ENCODE measurements around the gene DAPK3. TPM values are rescaled to one million over a fixed set of nuclear protein-coding genes. Genes with fewer than 3 reads are reported as not detected.
"Not testable (repeated sequence)": the region's sequence is repeated elsewhere in the genome, so short reads cannot be mapped to it uniquely, and the experiment has no call there.

The DAPK3 gene
- 165 and 166 TPM in 2 replicates for total RNA-seq

DNA sequence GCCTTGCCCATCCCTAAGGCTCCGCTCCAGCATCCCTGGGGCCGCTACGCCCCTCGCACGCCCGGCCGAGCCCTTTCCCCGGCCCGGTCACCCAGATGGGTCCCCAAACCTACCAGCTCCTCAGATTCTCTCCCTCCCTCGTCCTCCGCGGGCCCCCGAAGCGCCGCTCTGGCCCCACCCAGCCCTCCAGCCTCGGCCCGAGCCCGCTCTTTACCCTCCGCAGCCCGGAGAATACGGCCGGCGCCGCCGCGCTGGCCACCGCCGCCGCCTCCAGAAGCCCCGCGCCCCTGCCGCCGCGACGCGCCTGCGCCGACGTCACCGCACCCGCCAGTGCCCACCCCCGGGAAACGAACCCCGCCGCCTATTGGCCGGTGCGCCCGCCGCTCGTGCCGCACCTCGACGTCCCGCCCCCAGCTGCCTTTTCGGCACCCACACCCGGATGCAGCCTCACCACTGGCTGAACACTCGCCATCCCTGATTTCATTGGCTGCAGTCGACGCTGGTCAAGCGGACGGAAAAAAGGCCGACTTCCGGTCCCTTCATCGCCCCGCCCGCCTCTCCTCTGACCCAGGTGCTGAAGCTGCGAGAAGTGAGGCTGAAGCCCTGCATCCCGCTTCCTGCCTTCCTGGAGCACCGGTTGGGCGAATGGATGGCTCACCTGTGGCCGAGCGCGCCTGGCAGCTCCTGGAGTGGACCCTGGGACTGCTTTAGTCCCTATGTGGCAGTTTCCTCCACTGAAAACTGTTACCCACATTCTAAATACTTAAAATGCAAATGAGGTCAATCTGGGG, at the start of gene DAPK3:
TSS of gene DAPK3 (minus strand) at position 292 of the 791 bp plus-strand sequence. CDS start 1,364 bp downstream, outside the sequence.
- DNase-seq (ENCODE audit: low read depth, low spot score), result peak; percentile 93

DNA sequence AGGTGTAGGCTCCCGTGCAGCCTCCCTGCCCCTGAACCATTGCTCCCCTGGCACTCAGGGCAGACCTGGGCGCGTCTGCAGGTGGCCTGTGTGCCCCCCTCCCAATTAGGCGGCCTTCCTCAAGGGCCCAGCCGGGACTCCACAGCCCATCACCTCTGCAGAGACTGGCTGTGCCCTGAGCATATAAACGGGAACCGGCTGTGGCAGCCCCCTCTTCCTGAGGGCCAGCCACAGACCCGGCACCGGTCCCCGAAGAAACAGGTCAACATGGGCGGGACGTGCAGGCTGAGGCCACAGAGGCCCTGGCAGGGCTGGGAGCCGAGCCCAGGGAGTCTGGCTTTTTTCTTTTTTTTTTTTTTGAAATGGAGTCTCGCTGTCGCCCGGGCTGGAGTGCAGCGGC, 48.7 kb upstream of the DAPK3 start:
- no peak for DNase-seq (ENCODE audit: low read depth, low spot score)

DNA sequence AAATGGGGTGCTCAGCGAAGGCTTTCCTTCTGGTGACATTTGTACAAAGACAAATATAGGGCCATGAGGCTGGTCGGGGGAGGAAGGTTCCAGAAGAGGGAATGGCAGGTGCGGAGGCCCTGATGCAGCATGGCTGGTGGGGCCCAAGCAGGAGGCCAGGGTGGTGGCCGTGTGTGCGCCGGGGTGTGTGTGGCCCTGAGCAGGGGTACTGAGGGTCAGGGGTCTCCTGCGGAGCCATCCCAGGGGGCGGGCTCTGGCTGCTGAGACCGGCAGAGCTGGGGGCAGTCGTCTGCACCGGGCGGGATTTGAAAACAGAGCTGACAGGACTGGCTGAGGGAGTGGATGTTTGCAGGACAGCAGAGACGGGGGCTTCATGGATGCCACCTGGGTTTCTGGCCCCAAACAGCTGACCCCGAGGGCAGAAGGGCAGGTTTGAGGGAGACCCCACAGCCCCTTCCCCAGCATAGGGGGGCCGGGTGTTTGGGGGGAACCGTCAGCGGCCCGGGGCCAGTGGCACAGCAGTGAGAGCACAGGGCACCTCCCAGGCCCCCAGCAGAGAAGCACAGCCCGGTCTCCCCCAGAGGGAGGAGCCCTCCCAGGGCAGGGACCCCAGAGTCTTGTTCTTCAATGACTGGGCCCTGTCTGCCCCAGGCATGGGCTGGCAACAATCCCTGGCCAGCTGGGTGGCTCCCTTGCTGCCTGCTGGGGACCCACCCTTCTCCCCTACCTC, 48.0 kb upstream of the DAPK3 start:
- no peak for DNase-seq (ENCODE audit: low read depth, low spot score)

DNA sequence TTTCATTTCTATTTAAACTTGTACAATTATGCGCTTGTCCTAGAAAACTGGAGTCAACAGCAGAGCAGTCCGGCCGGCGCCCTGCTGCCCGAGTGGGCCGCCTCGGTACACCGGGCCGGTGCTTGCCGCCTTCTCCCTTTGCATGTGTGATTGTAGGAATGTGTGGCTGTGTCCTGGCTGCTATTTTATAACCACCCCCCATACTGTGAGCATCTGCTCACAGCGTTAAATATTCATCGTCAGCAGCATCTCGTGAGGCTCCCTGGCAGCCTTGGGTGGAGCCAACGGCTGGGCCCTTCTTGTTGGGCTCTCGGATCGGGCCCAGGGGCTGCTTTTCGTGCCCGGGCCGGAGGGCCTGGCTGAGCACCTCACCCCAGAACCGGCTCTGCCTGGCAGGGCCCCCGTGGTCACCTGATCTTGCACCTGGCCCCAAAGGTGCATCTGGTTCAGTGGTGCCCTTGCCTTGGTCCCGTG, 47.3 kb upstream of the DAPK3 start:
- DNase-seq (ENCODE audit: low read depth, low spot score), result no peak

DNA sequence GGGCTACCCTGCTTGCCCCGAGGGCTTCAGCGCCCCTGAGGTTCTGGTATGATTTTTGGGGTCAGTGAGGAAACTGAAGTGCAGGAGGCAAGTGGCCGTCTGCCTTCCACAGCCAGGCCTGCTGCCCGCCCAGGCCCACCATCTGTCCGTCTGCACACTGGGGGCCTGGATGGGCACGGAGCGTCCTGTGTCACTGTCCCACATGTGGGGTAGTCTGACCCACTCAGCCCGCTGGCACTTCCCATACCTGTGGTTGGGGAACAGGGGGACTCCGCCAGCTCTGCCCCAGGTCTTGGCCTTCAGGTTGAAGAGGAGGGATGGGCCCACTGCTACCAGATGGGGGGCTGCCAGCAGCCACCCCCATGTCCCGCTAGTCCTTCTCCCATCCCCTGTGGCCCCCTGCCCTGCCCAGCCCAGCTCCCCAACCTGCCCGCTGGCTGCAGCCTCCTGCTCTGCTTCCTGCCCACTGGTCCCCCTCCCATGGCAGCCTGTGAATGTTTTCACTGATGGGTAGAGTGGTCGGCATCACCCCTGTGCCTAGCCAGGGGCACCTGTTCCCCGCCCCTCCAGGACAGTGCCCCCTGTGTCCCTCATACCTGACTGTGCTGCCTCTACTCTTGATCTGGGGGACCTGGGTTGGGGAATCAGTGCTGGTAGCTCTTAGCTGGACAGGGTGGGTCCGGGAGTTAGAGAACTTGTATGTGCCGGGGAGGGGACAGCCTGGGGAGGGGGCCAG, 46.2 kb upstream of the DAPK3 start:
- DNase-seq (ENCODE audit: low read depth, low spot score), result no peak

DNA sequence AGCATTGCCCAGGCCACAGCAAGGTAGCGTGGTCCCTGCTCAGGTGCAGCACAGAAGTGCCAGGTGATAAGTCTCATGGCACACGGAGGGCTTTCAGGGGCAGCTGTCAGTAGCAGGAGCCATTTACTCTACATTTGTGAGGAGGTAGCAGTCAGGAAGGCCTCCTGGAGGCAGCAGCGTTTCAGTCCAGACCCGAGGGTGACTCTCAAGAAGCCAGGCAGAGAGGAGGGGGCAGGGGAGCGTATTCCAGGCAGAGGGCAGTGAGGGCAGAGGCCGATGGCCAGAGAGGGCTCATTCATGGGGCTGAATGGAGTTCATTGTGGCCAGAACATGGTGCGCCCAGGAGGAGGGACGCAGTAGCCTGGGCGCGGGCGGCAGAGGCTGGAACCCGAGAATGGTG, 45.6 kb upstream of the DAPK3 start:
- DNase-seq (ENCODE audit: low read depth, low spot score), result no peak

DNA sequence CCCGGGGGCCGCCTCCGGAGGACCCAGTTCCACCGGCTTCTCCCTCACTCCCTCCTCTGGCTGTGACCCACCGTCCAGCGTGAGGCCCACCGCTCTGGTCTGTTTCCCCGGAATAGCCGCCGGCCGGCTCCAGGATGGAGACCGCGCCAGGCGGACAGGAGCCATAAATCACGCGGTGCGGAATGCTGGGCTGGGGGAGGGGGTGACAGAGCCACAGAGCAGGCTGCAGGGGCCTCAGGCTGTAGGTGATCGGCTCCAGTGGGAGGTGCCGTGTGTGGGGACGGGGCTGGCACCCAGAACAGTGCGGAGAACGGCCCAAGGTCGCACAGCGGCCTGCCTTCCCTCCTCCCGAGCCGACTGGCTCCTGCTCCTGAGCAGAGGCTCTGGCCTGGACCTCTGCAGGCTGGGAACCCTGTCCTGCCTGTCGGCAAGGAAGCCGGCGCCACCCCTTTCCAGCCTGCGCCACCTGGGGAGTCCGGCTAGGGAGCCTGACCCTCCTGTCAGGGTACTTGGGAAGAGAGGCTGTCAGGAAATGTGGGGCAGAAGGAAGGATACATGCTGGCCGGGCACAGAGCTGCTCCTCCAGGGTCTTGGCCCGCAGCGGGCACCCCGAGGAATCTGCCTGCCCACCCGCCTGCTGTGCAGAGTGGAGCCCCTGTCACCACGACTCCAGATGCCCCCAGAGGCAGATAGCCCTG, 45.0 kb upstream of the DAPK3 start:
- no peak for DNase-seq (ENCODE audit: low read depth, low spot score)

DNA sequence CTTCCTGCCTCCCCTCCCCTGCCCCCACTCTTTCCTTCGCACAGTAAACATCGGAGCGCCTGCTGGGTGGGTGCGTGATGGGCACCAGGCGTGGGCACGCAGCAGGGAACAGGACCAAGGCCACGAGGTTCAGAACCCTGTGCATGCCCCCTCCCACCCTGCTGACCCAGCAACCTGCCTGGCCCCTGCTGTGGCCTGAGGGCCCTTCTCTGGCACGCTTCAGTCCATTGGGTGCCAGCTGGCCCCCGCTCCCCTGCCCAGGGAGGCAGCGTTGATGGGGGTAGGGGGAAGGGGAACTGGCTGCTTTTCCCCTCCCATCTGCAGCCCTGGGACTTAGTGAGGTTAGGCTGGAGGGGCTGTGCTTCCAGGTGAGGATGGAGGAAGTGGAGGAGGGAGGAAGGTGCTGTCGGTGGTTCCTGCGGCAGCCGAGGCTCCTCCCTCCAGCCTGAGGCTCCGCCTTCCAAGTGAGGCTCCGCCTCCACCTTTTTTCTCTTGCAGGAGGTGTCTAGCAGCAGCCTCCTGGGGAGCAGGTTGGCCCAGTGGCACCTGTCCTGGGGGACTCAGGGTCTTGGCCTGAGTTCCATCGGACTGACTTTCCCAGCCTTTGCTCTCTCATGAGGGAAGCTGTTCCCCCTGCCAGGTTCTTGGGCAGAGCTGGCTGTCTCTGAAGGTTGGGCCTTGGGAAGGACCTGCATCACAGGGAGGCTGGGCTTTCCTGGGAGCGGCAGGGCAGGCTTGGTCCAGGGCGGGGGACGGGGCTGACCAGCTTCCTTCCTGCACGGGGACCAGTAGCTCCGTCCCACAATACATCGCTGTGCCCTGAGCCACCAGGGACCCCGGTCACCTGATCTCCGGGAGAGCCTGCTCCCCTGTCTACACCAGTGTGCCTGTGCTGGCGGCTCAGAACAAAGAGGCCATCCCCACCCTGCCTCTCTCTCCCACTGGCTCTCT, 43.9 kb upstream of the DAPK3 start:
- DNase-seq (ENCODE audit: low read depth, low spot score), result no peak

DNA sequence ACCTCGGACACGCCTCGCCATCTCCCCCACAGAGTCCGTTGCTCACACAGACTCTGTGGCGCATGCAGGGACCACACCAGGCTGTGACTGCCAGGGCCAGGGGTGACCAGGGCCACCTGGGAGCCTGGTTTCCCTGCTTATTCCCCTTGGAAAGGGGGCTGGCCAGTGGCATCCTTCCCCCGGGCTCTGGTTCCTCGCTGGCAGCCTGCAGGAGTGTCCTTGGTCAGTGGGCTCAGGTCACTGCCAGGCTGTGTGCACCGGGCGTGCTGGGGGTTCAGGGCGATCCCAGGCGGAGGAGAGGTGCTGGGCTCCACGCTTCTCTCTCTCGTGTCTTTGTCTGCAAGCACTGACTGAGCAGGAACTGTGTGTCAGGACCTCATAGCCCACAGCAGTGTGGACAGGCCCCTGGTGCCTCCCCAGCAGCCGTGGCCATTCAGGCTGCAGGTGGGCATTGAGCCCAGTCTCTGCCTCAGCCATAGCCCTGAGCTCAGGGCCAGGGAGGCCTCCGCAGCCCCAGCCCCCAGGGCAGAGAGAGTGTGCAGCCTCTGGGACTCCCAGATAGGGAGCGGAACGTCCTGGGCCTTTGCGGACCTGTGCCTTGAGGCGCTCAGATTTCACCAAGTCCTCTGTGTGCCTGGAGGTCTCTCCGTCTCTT, 43.1 kb upstream of the DAPK3 start:
- no peak for DNase-seq (ENCODE audit: low read depth, low spot score)

DNA sequence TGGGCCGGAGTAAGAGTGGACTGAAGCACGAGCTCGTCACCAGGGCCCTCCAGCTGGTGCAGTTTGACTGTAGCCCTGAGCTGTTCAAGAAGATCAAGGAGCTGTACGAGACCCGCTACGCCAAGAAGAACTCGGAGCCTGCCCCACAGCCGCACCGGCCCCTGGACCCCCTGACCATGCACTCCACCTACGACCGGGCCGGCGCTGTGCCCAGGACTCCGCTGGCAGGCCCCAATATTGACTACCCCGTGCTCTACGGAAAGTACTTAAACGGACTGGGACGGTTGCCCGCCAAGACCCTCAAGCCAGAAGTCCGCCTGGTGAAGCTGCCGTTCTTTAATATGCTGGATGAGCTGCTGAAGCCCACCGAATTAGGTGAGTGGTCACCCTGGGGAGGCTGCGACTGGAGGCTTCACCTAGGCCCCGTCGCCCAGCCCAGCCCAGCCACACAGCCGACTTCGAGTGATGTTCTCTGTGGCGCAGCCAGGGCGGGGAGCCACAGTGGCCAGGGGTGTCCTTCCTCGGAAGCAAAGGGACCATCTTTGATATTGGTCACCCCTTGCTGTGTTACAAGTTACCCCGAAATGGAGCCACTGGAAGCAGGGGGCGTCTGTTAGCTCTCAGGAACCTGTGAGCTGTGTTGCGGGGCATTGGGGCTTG, 42.2 kb upstream of the DAPK3 start:
- DNase-seq (ENCODE audit: low read depth, low spot score), result no peak

DNA sequence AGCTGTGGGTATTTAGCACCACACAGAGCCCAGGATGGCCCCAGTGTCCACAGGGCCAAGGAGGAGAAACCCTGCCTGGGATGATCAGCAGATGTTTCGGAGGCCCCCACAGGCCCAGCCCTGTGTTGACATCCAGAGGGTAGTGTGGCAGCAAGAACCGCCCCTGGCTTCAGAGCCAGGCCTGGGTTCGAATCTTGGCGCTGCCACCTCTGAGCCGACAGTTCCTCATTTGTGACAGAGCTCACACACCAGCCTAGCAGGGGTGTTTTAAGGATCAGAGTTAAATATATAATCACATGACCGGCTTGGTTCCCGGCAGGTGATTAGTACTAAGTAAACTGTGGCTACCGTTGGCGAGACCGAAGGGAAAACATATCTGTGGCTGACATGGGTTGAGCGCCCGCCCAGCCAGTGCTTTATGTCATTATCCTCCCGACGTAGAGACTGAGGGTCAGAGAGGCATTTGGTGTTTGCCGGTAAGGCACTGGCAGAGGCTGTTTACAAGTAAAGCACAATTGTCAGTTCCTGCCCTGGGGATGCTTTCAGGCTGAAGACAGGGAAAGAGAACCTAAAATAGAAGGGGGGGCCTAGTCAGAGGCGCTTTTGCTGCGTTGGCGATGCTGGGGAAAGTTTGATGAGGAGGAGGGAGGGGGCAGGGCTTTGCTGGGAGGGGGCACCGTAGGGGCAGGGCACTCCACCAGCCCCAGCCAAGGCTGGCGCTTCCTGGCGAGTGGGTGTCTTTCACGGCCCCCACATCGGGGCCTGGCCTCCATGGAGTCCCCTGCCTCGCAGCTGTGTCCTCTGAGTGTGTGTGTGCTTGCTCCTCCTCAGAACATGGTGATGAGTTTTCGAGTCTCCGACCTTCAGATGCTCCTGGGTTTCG, 41.4 kb upstream of the DAPK3 start:
- no peak for DNase-seq (ENCODE audit: low read depth, low spot score)

DNA sequence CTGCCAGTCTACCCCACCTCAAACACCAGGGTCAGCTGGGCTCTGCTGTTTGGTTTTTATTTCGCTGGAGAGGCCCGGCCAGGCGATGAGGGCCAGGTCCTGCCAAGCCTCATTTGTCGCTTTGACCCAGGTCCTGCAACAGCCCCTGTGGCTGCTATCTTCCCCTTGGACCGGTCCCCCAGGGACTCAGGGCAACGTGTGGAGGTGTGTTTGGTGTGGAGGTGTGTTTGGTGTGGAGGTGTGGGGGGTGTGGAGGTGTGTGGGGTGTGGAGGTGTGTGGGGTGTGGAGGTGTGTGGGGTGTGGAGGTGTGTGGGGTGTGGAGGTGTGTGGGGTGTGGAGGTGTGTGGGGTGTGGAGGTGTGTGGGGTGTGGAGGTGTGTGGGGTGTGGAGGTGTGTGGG, 40.5 kb upstream of the DAPK3 start:
- not testable (repeated sequence) for DNase-seq (ENCODE audit: low read depth, low spot score)

DNA sequence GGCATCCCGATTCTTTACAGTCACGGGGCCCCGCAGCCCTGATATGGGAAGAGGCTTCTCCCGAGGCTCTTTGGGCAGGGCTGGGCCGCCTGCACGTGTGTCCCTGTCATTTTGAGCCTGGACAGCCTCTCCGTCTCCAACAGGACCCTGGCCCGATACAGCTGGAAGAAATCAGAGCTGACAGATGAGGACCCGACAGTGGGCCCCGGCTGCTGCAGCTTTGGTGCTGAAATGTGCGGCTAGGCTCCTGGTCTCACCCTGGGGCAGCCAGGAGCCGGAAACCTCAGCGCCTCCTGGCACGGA, 39.9 kb upstream of the DAPK3 start:
- DNase-seq (ENCODE audit: low read depth, low spot score), result no peak

DNA sequence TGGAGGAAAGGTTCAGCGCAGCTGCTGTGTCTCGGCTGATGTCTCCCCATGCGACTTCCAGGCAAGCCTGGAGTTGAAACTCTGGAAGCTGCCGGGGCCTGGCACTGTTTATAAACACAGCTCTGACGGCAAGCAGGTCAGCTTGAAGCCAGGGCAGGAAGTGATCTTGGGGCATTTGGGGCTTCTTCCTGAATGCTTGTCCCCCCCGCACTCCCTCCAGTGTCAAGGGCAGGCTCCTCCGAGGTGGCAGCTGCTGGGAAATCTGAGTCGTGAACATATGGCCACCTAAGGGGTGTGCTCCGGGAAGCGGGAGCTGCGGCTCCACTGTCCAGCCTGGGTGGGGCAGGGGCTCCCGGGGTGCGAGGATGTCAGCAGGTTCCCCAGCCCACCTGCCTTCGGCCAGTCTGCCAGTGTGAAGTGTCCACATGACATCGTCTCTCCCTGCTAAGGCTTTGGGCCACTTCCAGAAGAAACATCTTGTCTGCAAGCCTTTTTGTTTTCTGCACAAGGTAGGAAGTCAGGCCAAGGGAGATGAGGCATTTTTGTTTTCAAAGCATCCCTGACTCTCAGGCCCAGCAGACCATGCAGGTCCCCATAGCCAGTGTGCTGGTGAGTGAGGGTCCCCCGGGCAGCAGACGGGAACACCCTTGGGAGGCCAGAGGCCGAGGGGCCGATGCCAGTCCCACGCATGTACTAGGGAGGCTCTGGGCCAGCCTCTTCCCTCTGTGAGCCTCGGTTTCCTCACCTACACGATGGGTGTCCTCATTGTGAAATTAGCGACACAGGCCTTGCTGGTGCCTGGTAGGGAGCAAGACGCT, 39.3 kb upstream of the DAPK3 start:
- no peak for DNase-seq (ENCODE audit: low read depth, low spot score)

DNA sequence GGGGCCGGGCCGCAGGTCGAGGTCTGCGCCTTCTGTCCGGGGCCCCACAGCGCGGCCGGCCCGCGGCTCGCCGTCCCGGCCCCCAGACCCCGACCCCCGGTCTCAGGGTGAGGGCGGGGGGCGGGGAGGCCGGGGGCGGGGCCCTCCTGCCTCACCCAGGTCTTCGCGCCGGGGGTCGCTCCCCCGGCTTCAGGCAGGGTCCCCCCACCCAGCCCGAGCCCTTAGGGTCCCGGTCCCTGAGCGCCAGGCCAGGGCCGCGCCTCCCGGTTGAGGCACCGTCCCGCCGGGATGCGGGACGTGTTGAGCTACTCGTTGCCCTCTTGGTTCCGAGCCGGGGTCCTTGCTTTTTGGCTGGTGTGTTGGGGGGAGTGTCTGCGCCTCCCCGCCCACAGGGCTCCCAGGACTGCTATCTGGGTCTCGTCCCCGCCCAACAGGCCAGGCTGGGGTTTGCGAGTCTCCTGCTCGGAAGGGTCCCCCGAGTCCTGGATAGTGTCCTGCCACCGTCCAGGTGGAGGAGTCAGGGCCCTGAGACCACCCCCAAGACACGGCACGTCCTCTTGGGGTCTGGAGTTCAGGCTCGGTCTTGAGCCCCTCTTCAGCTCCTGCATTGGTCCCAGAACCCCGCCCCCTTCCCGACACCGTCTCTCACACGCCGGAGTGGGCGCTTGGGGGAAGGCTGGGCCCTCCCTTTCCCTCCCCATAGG, 37.1 kb upstream of the DAPK3 start:
- no peak for DNase-seq (ENCODE audit: low read depth, low spot score)

DNA sequence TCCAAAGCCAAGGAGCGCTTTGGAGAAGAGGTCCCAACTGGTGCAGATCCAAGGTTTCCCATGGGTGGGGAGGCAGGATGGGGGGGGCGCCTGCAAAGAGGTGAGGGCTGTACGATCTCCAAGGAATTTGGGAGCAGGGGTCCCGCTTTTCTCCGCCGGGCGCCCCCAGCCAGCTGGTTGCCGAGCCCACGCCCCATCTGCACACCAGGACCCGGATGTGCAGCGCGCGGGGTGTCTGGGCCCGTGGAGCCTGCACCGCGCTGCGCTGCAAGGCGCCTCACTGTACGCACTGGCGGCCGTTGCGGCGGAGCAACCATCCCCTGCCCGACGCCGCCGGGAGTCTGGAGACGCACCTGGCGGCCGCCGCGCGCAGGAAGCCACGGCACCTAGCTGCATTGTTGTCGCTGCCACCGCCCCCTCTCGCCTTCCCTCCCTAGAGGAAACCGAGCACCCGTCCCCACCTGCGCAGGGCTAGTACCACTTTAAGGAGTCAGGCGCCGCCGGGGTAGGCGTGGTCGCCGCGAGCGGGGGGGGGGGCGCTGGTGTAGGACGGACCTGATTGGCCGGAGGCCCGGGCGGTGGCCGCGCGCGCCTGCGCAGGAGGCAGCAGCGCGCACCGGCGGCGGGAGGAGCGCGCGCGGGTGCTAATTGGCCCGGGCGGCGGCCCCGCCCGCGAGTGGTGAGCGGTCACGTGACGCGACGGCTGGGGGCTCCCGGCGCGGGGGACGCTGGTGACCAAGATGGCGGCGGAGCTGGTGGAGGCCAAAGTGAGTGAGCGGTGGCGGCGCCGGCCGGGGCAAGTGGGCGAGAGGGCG, 36.3 kb upstream of the DAPK3 start, which contains the start of gene PIAS4:
TSS of gene PIAS4 (plus strand) at position 716 of the 815 bp plus-strand sequence. CDS start at position 741, 25 bp downstream.
- DNase-seq (ENCODE audit: low read depth, low spot score), result peak; percentile 68

Data from pulmonary artery endothelial cell (primary cell).